HCT116 (cell line): ENCODE measurements around the gene KY. TPM values are rescaled to one million over a fixed set of nuclear protein-coding genes. Genes with fewer than 3 reads are reported as not detected.

Source experiments
- ATAC-seq: fragments of 200-7000 bp; cut with Tn5 transposase; 2 replicates; pipeline ENCODE4 v1.9.1; 2020; ENCODE audit warnings: mild to moderate bottlenecking, moderate library complexity
- BruUV-seq: library from RNA; stranded (reverse); fragments of 400-500 nt; replicated peaks from 2 replicates; lab custom pipeline; 2021; lab: Mats Ljungman, UMichigan
- CTCF ChIA-PET: fragments of 300-600 bp; sonication (Branson Sonifier 250); formaldehyde crosslinking; loops from one replicate; lab custom pipeline; 2021; ENCODE audit warnings: antibody characterized with exemption; lab: Charles Lee
- POLR2A ChIA-PET: fragments of 300-600, 350-600 bp; sonication (Branson Sonifier 250); formaldehyde crosslinking; loops from one replicate; lab custom pipeline; 2021; ENCODE audit warnings: antibody characterized with exemption; lab: Charles Lee
- RAD21 ChIA-PET, 2 experiments: fragments of 300-600 bp; sonication (Branson Sonifier 250); formaldehyde crosslinking; loops; one replicate each; lab custom pipeline; 2023; ENCODE audit warnings: low total read pairs in 2 of 2; ENCODE audit not compliant: uncharacterized antibody in 2 of 2, unreplicated experiment in 2 of 2, low non-redundant PET in 1 of 2; lab: Charles Lee
- DNase-seq: peaks from one replicate; pipeline ENCODE4 v3.0.0-alpha.2; 2010; ENCODE audit warnings: low read depth, low spot score
- H2AFZ ChIP-seq: fragments of 200-600 bp; shearing (Covaris generic), sonication (generic); 2 replicates; pipeline ENCODE4 v1.6.1; 2017; ENCODE audit warnings: low read depth, mixed run types, mixed read lengths, antibody characterized with exemption, low read length; ENCODE audit not compliant: poor library complexity, severe bottlenecking
- H3K27ac ChIP-seq: 2 replicates; pipeline ENCODE4 v1.5.1; 2012; ENCODE audit warnings: low read depth, low read length
- H3K27me3 ChIP-seq: fragments of 200-600 bp; sonication (generic); 2 replicates; pipeline ENCODE4 v1.6.1; 2016; ENCODE audit warnings: mixed run types, low read length, mixed read lengths; ENCODE audit not compliant: insufficient read depth
- H3K36me3 ChIP-seq, 2 experiments: fragments of 200-500 bp in 1 of 2; fragments of 200-600 bp in 1 of 2; sonication (Bioruptor generic) in 1 of 2; sonication (generic) in 1 of 2; 2 replicates each; pipeline versions ENCODE4 v1.5.1 to v1.6.1; 2014 to 2016; ENCODE audit warnings: low read length in 2 of 2, inconsistent platforms in 1 of 2, mixed read lengths in 1 of 2, mixed run types in 1 of 2; ENCODE audit not compliant: insufficient read depth in 2 of 2, control insufficient read depth in 1 of 2
- H3K4me1 ChIP-seq, 2 experiments: fragments of 200-600 bp in 1 of 2; sonication (generic) in 1 of 2; 2 replicates each; pipeline versions ENCODE4 v1.5.1 to v1.6.1; 2012 to 2017; ENCODE audit warnings: low read length in 2 of 2, inconsistent platforms in 1 of 2, mild to moderate bottlenecking in 1 of 2, mixed read lengths in 1 of 2, mixed run types in 1 of 2, moderate library complexity in 1 of 2; ENCODE audit not compliant: insufficient read depth in 2 of 2, control insufficient read depth in 1 of 2
- H3K4me2 ChIP-seq: fragments of 200-600 bp; sonication (generic); 2 replicates; pipeline ENCODE4 v1.6.1; 2017; ENCODE audit warnings: mixed run types, low read length, mixed read lengths
- H3K4me3 ChIP-seq, 2 experiments: fragments of 200-600 bp in 1 of 2; sonication (generic) in 1 of 2; replicated peaks in 1 of 2; 2 replicates each; pipeline ENCODE4 v1.5.1; 2011 to 2016; ENCODE audit warnings: low read length in 2 of 2, control low read depth in 1 of 2, low read depth in 1 of 2, mild to moderate bottlenecking in 1 of 2, mixed read lengths in 1 of 2, mixed run types in 1 of 2
- H3K79me2 ChIP-seq: fragments of 200-600 bp; sonication (generic); 2 replicates; pipeline ENCODE4 v1.6.1; 2017; ENCODE audit warnings: mild to moderate bottlenecking, mixed run types, low read length, moderate library complexity, mixed read lengths; ENCODE audit not compliant: insufficient read depth
- H3K9ac ChIP-seq: fragments of 200-600 bp; sonication (generic); 2 replicates; pipeline ENCODE4 v1.6.1; 2016; ENCODE audit warnings: low read length, mixed read lengths
- H3K9me2 ChIP-seq: fragments of 200-600 bp; sonication (generic), shearing (Covaris generic); 2 replicates; pipeline ENCODE4 v1.6.1; 2017; ENCODE audit warnings: mixed run types, mild to moderate bottlenecking, moderate library complexity; ENCODE audit not compliant: insufficient read depth
- H3K9me3 ChIP-seq, 2 experiments: fragments of 200-500 bp in 1 of 2; fragments of 200-600 bp in 1 of 2; sonication (Bioruptor generic) in 1 of 2; sonication (generic) in 1 of 2; 2 replicates each; pipeline ENCODE4 v1.6.1; 2014 to 2017; ENCODE audit warnings: low read length in 2 of 2, mixed read lengths in 2 of 2, inconsistent platforms in 1 of 2, low read depth in 1 of 2, mild to moderate bottlenecking in 1 of 2, mixed run types in 1 of 2, moderate library complexity in 1 of 2; ENCODE audit not compliant: control insufficient read depth in 1 of 2, insufficient read depth in 1 of 2
- H4K20me1 ChIP-seq: fragments of 200-600 bp; sonication (generic), shearing (Covaris generic); 2 replicates; pipeline ENCODE4 v1.6.1; 2017; ENCODE audit warnings: mixed run types, mild to moderate bottlenecking, moderate library complexity; ENCODE audit not compliant: insufficient read depth
- EGR1 ChIP-seq: IDR thresholded peaks from 2 replicates; pipeline ENCODE4 v1.6.1; 2012; ENCODE audit warnings: low read depth
- EZH2 ChIP-seq: fragments of 200-600 bp; sonication (generic); IDR thresholded peaks from 2 replicates; pipeline ENCODE4 v1.6.1; 2017; ENCODE audit warnings: antibody characterized with exemption, mixed run types
- EZH2phosphoT487 ChIP-seq: fragments of 200-600 bp; IDR thresholded peaks from 2 replicates; pipeline ENCODE4 v1.6.1; 2018; ENCODE audit warnings: antibody characterized with exemption, borderline replicate concordance
- FOSL1 ChIP-seq: IDR thresholded peaks from 2 replicates; pipeline ENCODE4 v1.6.1; 2012; ENCODE audit warnings: low read depth
- MAX ChIP-seq: IDR thresholded peaks from 2 replicates; pipeline ENCODE4 v1.6.1; 2012
- POLR2A ChIP-seq: IDR thresholded peaks from 2 replicates; pipeline ENCODE4 v1.7.0; 2011; ENCODE audit warnings: borderline replicate concordance; ENCODE audit not compliant: insufficient read depth, insufficient read length; ENCODE audit errors: extremely low read depth
- SIN3A ChIP-seq: IDR thresholded peaks from 2 replicates; pipeline ENCODE4 v1.6.1; 2012; ENCODE audit warnings: low read depth
- SP1 ChIP-seq: IDR thresholded peaks from 2 replicates; pipeline ENCODE4 v1.6.1; 2012; ENCODE audit warnings: low read depth
- TCF7L2 ChIP-seq: IDR thresholded peaks from 2 replicates; pipeline ENCODE4 v1.7.0; 2011; ENCODE audit warnings: borderline replicate concordance, inconsistent platforms; ENCODE audit not compliant: insufficient read depth, insufficient read length; ENCODE audit errors: extremely low read depth
- YY1 ChIP-seq: IDR thresholded peaks from 2 replicates; pipeline ENCODE4 v1.6.1; 2011; ENCODE audit warnings: low read length, low read depth, moderate library complexity, mild to moderate bottlenecking; ENCODE audit not compliant: insufficient replicate concordance; ENCODE audit errors: extremely low read depth
- ZFX ChIP-seq: fragments of 450-650 bp; IDR thresholded peaks from 2 replicates; pipeline ENCODE4 v1.6.1; 2017
- ZNF274 ChIP-seq: fragments of 200-500 bp; sonication (Bioruptor generic); IDR thresholded peaks from 2 replicates; pipeline ENCODE4 v1.6.1; 2014; ENCODE audit warnings: mild to moderate bottlenecking, low read depth, low read length, inconsistent platforms
- intact Hi-C: fragments of 100-400 bp; cut with micrococcal nuclease; formaldehyde crosslinking; loops from 2 replicates; pipeline ENCODE4 v1.10.0; 2022
- total RNA-seq: library from RNA; stranded (reverse); gene quantifications from one replicate; pipeline ENCODE4 v1.2.1, GENCODE V29; 2021; ENCODE audit not compliant: unreplicated experiment
- TF ChIP-seq, protein P1 (sequence below): IDR thresholded peaks from 2 replicates; pipeline ENCODE4 v1.6.1; 2011; ENCODE audit warnings: mild to moderate bottlenecking, low read length, moderate library complexity; ENCODE audit not compliant: insufficient replicate concordance; ENCODE audit errors: extremely low read depth
- TF ChIP-seq, protein P2 (sequence below): IDR thresholded peaks from 2 replicates; pipeline ENCODE4 v1.6.1; 2012; ENCODE audit warnings: low read depth

Gene KY
- total RNA-seq, 1 experiment from 2014 or later, result not detected

DNA sequence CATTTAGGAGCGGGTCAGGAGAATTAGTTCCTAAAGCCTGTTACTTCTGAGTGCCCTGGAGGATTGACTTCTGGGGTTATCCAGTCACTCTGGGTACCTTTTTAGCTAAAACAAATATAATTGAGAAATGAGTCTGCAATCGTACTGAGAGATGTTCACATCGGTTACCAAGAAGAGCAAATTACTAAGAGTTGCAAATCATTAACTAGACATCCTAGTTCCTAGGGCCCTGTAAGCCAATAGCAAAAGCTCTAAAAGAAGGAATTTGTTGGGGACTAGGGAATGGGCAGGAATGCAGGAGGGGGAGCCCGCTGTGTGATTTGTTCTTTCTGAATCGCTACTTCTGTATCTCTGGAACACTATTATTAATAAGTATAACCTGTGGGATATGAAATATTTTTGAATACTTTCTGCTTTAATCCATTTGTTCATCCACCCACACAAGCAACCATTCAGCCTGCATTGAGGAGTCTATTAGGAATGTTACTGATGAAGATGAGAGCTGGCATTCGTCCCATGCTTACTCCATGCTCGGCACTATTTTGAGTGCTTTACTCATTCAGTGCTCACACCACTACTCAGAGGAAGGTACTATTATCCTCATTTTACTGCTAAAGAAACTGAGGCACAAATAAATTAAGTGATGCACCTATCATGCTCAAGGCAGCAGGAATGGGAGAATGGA lies 31.5 kb upstream of the KY start (continued):
- no peak for TF ChIP-seq EGR1
- TF ChIP-seq EZH2, result no peak

DNA sequence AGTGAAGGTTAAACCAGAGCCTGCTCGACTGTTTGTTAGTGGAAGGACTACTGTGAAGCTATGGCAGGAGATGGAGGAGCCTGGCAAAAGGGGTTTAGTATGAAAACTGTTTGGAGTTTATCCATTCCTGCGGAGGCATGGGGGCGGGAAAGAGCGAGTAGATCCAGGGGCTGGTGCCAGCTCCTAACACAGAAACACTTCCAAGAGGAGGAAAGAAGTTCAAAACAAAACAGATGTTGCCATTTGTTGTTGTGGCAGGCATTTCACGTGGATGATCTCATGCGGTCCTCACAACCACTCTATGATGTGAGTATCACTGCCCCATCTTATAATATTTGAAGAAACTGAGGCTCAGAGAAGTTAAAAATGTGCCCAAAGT lies 30.7 kb upstream of the KY start:
- ATAC-seq (no peak), DNase-seq (no peak)
- Histone ChIP-seq H4K20me1 (no peaks in the 10 kb centered on the region), H3K79me2 (no peaks in the 10 kb centered on the region), H3K4me3 (no peak overlapping the region)
- CTCF ChIA-PET, result no interaction called here
- TF ChIP-seq YY1 (no peak), SP1 (no peak), ZFX (no peak), ZNF274 (no peak), TCF7L2 (no peak), SIN3A (no peak), POLR2A (no peak), MAX (no peak), FOSL1 (no peak), EZH2phosphoT487 (no peak), EGR1 (no peak)
- TF ChIP-seq, protein P1, sequence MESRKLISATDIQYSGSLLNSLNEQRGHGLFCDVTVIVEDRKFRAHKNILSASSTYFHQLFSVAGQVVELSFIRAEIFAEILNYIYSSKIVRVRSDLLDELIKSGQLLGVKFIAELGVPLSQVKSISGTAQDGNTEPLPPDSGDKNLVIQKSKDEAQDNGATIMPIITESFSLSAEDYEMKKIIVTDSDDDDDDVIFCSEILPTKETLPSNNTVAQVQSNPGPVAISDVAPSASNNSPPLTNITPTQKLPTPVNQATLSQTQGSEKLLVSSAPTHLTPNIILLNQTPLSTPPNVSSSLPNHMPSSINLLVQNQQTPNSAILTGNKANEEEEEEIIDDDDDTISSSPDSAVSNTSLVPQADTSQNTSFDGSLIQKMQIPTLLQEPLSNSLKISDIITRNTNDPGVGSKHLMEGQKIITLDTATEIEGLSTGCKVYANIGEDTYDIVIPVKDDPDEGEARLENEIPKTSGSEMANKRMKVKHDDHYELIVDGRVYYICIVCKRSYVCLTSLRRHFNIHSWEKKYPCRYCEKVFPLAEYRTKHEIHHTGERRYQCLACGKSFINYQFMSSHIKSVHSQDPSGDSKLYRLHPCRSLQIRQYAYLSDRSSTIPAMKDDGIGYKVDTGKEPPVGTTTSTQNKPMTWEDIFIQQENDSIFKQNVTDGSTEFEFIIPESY, result no peak
- TF ChIP-seq, protein P2, sequence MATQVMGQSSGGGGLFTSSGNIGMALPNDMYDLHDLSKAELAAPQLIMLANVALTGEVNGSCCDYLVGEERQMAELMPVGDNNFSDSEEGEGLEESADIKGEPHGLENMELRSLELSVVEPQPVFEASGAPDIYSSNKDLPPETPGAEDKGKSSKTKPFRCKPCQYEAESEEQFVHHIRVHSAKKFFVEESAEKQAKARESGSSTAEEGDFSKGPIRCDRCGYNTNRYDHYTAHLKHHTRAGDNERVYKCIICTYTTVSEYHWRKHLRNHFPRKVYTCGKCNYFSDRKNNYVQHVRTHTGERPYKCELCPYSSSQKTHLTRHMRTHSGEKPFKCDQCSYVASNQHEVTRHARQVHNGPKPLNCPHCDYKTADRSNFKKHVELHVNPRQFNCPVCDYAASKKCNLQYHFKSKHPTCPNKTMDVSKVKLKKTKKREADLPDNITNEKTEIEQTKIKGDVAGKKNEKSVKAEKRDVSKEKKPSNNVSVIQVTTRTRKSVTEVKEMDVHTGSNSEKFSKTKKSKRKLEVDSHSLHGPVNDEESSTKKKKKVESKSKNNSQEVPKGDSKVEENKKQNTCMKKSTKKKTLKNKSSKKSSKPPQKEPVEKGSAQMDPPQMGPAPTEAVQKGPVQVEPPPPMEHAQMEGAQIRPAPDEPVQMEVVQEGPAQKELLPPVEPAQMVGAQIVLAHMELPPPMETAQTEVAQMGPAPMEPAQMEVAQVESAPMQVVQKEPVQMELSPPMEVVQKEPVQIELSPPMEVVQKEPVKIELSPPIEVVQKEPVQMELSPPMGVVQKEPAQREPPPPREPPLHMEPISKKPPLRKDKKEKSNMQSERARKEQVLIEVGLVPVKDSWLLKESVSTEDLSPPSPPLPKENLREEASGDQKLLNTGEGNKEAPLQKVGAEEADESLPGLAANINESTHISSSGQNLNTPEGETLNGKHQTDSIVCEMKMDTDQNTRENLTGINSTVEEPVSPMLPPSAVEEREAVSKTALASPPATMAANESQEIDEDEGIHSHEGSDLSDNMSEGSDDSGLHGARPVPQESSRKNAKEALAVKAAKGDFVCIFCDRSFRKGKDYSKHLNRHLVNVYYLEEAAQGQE, result no peak
- TF ChIP-seq, all 23 proteins: peak for 0
- POLR2A ChIA-PET, result no interaction called here
- Histone ChIP-seq H3K36me3 (no peaks in the 10 kb centered on the region), H2AFZ (no peak overlapping the region), H3K27ac (no peak overlapping the region), H3K9me3 (no peaks in the 10 kb centered on the region), H3K27me3 (peaks cover 10% of the 10 kb centered on the region; the same call in 1 of the 2 replicates), H3K9ac (no peak overlapping the region), H3K4me2 (no peak overlapping the region), H3K4me1 (no peaks in the 10 kb centered on the region), H3K9me2 (no peaks in the 10 kb centered on the region)
- RAD21 ChIA-PET, result no interaction called here
- intact Hi-C loops, result no loop called here
- no TSS peak for BruUV-seq
